Measurements from ENCODE around the gene CLEC4G. TPM values are rescaled to one million over a fixed set of nuclear protein-coding genes. Genes with fewer than 3 reads are reported as not detected.
A peak's percentile ranks its signal among the peaks of the same experiment; 100 is the strongest.

The CLEC4G gene
- total and polyA plus RNA-seq, 2 of the 8 experiments (the other 6 are each of a cell fraction or from before 2014, with no cell fraction given), result 0.35 to 2.9 TPM

- H3K27ac ChIP-seq (ENCODE audit: low read depth, low read length), result no peak overlapping the region
- CTCF ChIA-PET (ENCODE audit: partially characterized antibody), result interaction anchor here (1.0 to 1.3 kb wide), 2 partner anchors 41 to 62 kb away, joined by 3 to 5 read pairs; partner anchors contain the start of gene TRAPPC5
- H3K4ac ChIP-seq (replicated peaks; ENCODE audit: insufficient read length, low read depth, low read length), result no peak overlapping the region
- H3K4me2 ChIP-seq (ENCODE audit: insufficient read depth in 1 of 2, low read depth in 2 of 2, low read length in 2 of 2), result no peak overlapping the region
- H2AFZ ChIP-seq (ENCODE audit: low read length), result no peak overlapping the region
- POLR2A ChIA-PET (ENCODE audit: partially characterized antibody), result no interaction called here
- H4K5ac ChIP-seq (ENCODE audit: insufficient read length, low read depth, low read length), result no peak overlapping the region
- peak overlapping the region; percentile 82; the same call in 1 of the 2 replicates for H2AK5ac ChIP-seq (ENCODE audit: low read depth, low read length)
- H2BK12ac ChIP-seq (ENCODE audit: low read depth, low read length), result 0 out of 2 replicates have a peak overlapping the region, but pooled peaks have one; percentile 2
- H2BK5ac ChIP-seq (ENCODE audit: low read depth, low read length), result no peak overlapping the region
- H2BK20ac ChIP-seq (ENCODE audit: low read length), result no peak overlapping the region
- no peak for FAIRE-seq
- H3K23ac ChIP-seq (ENCODE audit: insufficient read length), result no peak overlapping the region
- H4K91ac ChIP-seq (replicated peaks; ENCODE audit: insufficient read length, low read length), result no peak overlapping the region
- no peak for DNase-seq (ENCODE audit: low read depth in 1 of 2, low spot score in 2 of 2)
- no peak overlapping the region for H3K4me3 ChIP-seq (ENCODE audit: extremely low read depth in 1 of 4, insufficient read depth in 2 of 4, low read depth in 3 of 4, low read length in 4 of 4)
- H3K4me1 ChIP-seq (replicated peaks in 1 of 4; ENCODE audit: control insufficient read depth in 3 of 4, insufficient read depth in 4 of 4, low read length in 3 of 4), result peaks cover 3 to 11% (median 8%) of the 10 kb centered on the region in 4 experiments; a peak in 6 of 7 replicates
- 84% methylated on average over 11 of the region's 11 CpGs; no CpG with 5 or more reads in 1 of the 2 experiments for WGBS, 2 experiments (ENCODE audit: extremely low coverage in 1 of 2, insufficient coverage in 1 of 2, insufficient read length in 1 of 2, insufficient replicate concordance in 2 of 2, low coverage in 1 of 2, low lambda C conversion rate in 2 of 2, missing lambda C conversion rate in 1 of 2)
- no peak overlapping the region for H4K8ac ChIP-seq (ENCODE audit: extremely low read depth, insufficient read depth, low read length)
- H3K14ac ChIP-seq (ENCODE audit: insufficient read length), result no peak overlapping the region
- H2BK15ac ChIP-seq (ENCODE audit: low read length), result peak overlapping the region; percentile 65; the same call in 1 of the 2 replicates
- H3K9ac ChIP-seq (replicated peaks in 1 of 4; ENCODE audit: extremely low read depth in 1 of 4, low read depth in 3 of 4, low read length in 3 of 4), result no peak overlapping the region
- no peaks in the 10 kb centered on the region for H3K36me3 ChIP-seq (ENCODE audit: control insufficient read depth in 2 of 4, insufficient read depth in 4 of 4, low read length in 3 of 4)
- H3K18ac ChIP-seq (ENCODE audit: extremely low read depth, low read length), result no peak overlapping the region
- H3K79me2 ChIP-seq (ENCODE audit: control insufficient read depth in 1 of 2, insufficient read depth in 2 of 2, low read length in 2 of 2), result no peaks in the 10 kb centered on the region
- H4K20me1 ChIP-seq (replicated peaks in 1 of 2; ENCODE audit: control insufficient read depth in 1 of 2, insufficient read depth in 2 of 2, low read length in 2 of 2), result no peaks in the 10 kb centered on the region
- no peak overlapping the region for H2BK120ac ChIP-seq (replicated peaks; ENCODE audit: low read depth, low read length)
- H3K9me3 ChIP-seq (ENCODE audit: insufficient read depth in 2 of 2, low read depth in 1 of 2, low read length in 1 of 2), result no peaks in the 10 kb centered on the region; a peak in 1 of 4 replicates
- no peaks in the 10 kb centered on the region for H3K79me1 ChIP-seq (ENCODE audit: low read depth, low read length)
- peaks cover 0 to 2% (median 0%) of the 10 kb centered on the region in 4 experiments; a peak in 1 of 7 replicates for H3K27me3 ChIP-seq (replicated peaks in 1 of 4; ENCODE audit: control insufficient read depth in 3 of 4, extremely low read depth in 1 of 4, insufficient read depth in 3 of 4, low read length in 3 of 4)
- no peak overlapping the region for H3K56ac ChIP-seq (replicated peaks; ENCODE audit: insufficient read length, low read depth, low read length)
- H3K23me2 ChIP-seq (ENCODE audit: low read depth, low read length), result no peaks in the 10 kb centered on the region
- TF ChIP-seq YY1 (IDR thresholded peaks at IDR 0.05; ENCODE audit: low read depth, low read length), result no peak
- TF ChIP-seq CHD1 (IDR thresholded peaks at IDR 0.05; ENCODE audit: low read depth, low read length), result no peak
- no peak for TF ChIP-seq GTF2F1 (IDR thresholded peaks at IDR 0.05; ENCODE audit: borderline replicate concordance, low read depth, low read length)
- no peak for TF ChIP-seq TCF12 (IDR thresholded peaks at IDR 0.05; ENCODE audit: low read depth, low read length)
- no peak for TF ChIP-seq ZNF274 (IDR thresholded peaks at IDR 0.05; ENCODE audit: borderline replicate concordance, extremely low read depth, low read length)
- no peak for TF ChIP-seq JUND (IDR thresholded peaks at IDR 0.05; ENCODE audit: low read length)
- no peak for TF ChIP-seq ASH2L (IDR thresholded peaks at IDR 0.05; ENCODE audit: low read length)
- no peak for TF ChIP-seq KDM1A (IDR thresholded peaks at IDR 0.05; ENCODE audit: borderline replicate concordance, low read length)
- TF ChIP-seq SP2 (IDR thresholded peaks at IDR 0.05; ENCODE audit: low read length), result no peak
- no peak for TF ChIP-seq SP4 (IDR thresholded peaks at IDR 0.05; ENCODE audit: low read length)
- no peak for TF ChIP-seq CREB1 (IDR thresholded peaks at IDR 0.05)
- no peak for TF ChIP-seq RNF2 (IDR thresholded peaks at IDR 0.05; ENCODE audit: borderline replicate concordance, low read depth, low read length, missing control alignments, poor library complexity, severe bottlenecking)
- TF ChIP-seq KDM4A (IDR thresholded peaks at IDR 0.05; ENCODE audit: low read depth, low read length, severe bottlenecking), result no peak
- no peak for TF ChIP-seq NANOG (IDR thresholded peaks at IDR 0.05; ENCODE audit: insufficient read depth, low read depth, low read length, poor library complexity, severe bottlenecking)
- TF ChIP-seq JUN (IDR thresholded peaks at IDR 0.05; ENCODE audit: low read depth, low read length), result no peak
- no peak for TF ChIP-seq TAF1 (IDR thresholded peaks at IDR 0.05; ENCODE audit: low read depth, low read length)
Measured at GRCh38 chr19:7742991-7743390, 11.1 kb upstream of the CLEC4G start.

Data from H1 (cell line).